Vagina (tissue), 2 donors: ENCODE measurements around the gene HES1. TPM values are rescaled to one million over a fixed set of nuclear protein-coding genes. Genes with fewer than 3 reads are reported as not detected.

ENCODE experiments used
- DNase-seq, 2 donors: peaks; one replicate each; pipeline ENCODE4 v3.0.0-alpha.2; 2017; ENCODE audit errors: extremely low spot score in 2 of 2
- H3K27ac ChIP-seq: fragments of 200-600 bp; sonication (generic); one replicate; pipeline ENCODE4 v1.5.1; 2019
- H3K27me3 ChIP-seq: fragments of 200-600 bp; sonication (generic); one replicate; pipeline ENCODE4 v1.5.1; 2019
- H3K36me3 ChIP-seq, 2 donors: fragments of 200-600 bp; sonication (generic); one replicate each; pipeline ENCODE4 v1.5.1; 2017 to 2019
- H3K4me1 ChIP-seq: fragments of 200-600 bp; sonication (generic); one replicate; pipeline ENCODE4 v1.5.1; 2019
- H3K4me3 ChIP-seq, 2 donors: fragments of 200-600 bp; sonication (generic); 1 replicate in 1 of 2; 2 replicates in 1 of 2; pipeline ENCODE4 v1.5.1; 2016 to 2019
- H3K9me3 ChIP-seq: fragments of 200-600 bp; sonication (generic); one replicate; pipeline ENCODE4 v1.5.1; 2019
- CTCF ChIP-seq, 3 experiments: fragments of 450-650 bp in 2 of 3; fragments of 200-600 bp in 1 of 3; sonication (generic) in 1 of 3; IDR thresholded peaks; one replicate each; pipeline ENCODE4 v1.5.1; 2017 to 2019; ENCODE audit warnings: antibody characterized with exemption in 3 of 3, mild to moderate bottlenecking in 2 of 3, moderate library complexity in 2 of 3
- POLR2A ChIP-seq, 2 donors: fragments of 450-650 bp; IDR thresholded peaks; one replicate each; pipeline ENCODE4 v1.6.1; 2017; ENCODE audit warnings: antibody characterized with exemption in 2 of 2, mild to moderate bottlenecking in 2 of 2, moderate library complexity in 2 of 2
- POLR2AphosphoS5 ChIP-seq, 2 donors: sonication (generic); formaldehyde crosslinking; IDR thresholded peaks; one replicate each; pipeline ENCODE4 v1.9.0; 2017; ENCODE audit warnings: antibody characterized with exemption in 2 of 2, mild to moderate bottlenecking in 2 of 2, low read depth in 1 of 2; ENCODE audit not compliant: insufficient read depth in 1 of 2
- intact Hi-C: fragments of 100-400 bp; cut with DNase I; formaldehyde crosslinking; loops from one replicate; pipeline ENCODE4 v1.15.1; 2023
- total RNA-seq: library from RNA; depleted of rRNA; stranded (reverse); fragments of >200 nt; gene quantifications from one replicate; pipeline ENCODE4 v1.2.3, GENCODE V29; 2016

Gene HES1
- total RNA-seq, 1 donor from 2014 or later, result 191 TPM

- Histone ChIP-seq H3K27ac (no peak overlapping the region), H3K4me1 (peaks cover 5% of the 10 kb centered on the region), H3K4me3 (no peak overlapping the region), H3K27me3 (no peaks in the 10 kb centered on the region), H3K36me3 (no peaks in the 10 kb centered on the region), H3K9me3 (no peaks in the 10 kb centered on the region)
- TF ChIP-seq POLR2AphosphoS5 (IDR thresholded peaks at IDR 0.05; ENCODE audit: insufficient read depth in 1 of 2, low read depth in 1 of 2) (no peak), CTCF (IDR thresholded peaks at IDR 0.05) (no peak)
- intact Hi-C loops, result no loop called here
- no peak for DNase-seq
These were observed 18.7 kb upstream of the HES1 start for GRCh38 chr3:194117104-194117845.

GRCh38 chr3:194118920-194119319 lies 17.0 kb upstream of the HES1 start:
- Histone ChIP-seq H3K4me3 (no peak overlapping the region), H3K27me3 (no peaks in the 10 kb centered on the region), H3K4me1 (no peaks in the 10 kb centered on the region), H3K9me3 (no peaks in the 10 kb centered on the region), H3K27ac (no peak overlapping the region), H3K36me3 (no peaks in the 10 kb centered on the region)
- TF ChIP-seq POLR2AphosphoS5 (IDR thresholded peaks at IDR 0.05; ENCODE audit: insufficient read depth in 1 of 2, low read depth in 1 of 2), result no peak
- no peak for TF ChIP-seq CTCF (IDR thresholded peaks at IDR 0.05)
- DNase-seq, result no peak
- intact Hi-C loops, result no loop called here

GRCh38 chr3:194119831-194120590 lies 15.9 kb upstream of the HES1 start:
- H3K4me3 ChIP-seq, result no peak overlapping the region
- intact Hi-C loops, result no loop called here
- no peaks in the 10 kb centered on the region for H3K4me1 ChIP-seq
- TF ChIP-seq POLR2AphosphoS5 (IDR thresholded peaks at IDR 0.05; ENCODE audit: insufficient read depth in 1 of 2, low read depth in 1 of 2), result no peak
- TF ChIP-seq CTCF (IDR thresholded peaks at IDR 0.05), result no peak
- TF ChIP-seq POLR2A (IDR thresholded peaks at IDR 0.05), result no peak
- no peaks in the 10 kb centered on the region for H3K36me3 ChIP-seq
- no peaks in the 10 kb centered on the region for H3K9me3 ChIP-seq
- no peaks in the 10 kb centered on the region for H3K27me3 ChIP-seq
- no peak for DNase-seq
- no peak overlapping the region for H3K27ac ChIP-seq

GRCh38 chr3:194120789-194121770 lies 14.9 kb upstream of the HES1 start:
- H3K9me3 ChIP-seq, result no peaks in the 10 kb centered on the region
- DNase-seq, result no peak
- H3K4me3 ChIP-seq, result no peak overlapping the region
- intact Hi-C loops, result no loop called here
- H3K27me3 ChIP-seq, result no peaks in the 10 kb centered on the region
- H3K36me3 ChIP-seq, result no peaks in the 10 kb centered on the region
- no peaks in the 10 kb centered on the region for H3K4me1 ChIP-seq
- no peak for TF ChIP-seq CTCF (IDR thresholded peaks at IDR 0.05)
- TF ChIP-seq POLR2A (IDR thresholded peaks at IDR 0.05), result no peak
- no peak for TF ChIP-seq POLR2AphosphoS5 (IDR thresholded peaks at IDR 0.05; ENCODE audit: insufficient read depth in 1 of 2, low read depth in 1 of 2)
- no peak overlapping the region for H3K27ac ChIP-seq
